Spleen (tissue), 7 donors: ENCODE results near the gene PRKRIP1.

Source experiments
- CTCF ChIP-seq, 11 experiments: fragments of 200-600 bp in 7 of 11; fragments of 450-650 bp in 4 of 11; sonication (generic) in 4 of 11; IDR thresholded peaks in 8 of 11; conservative IDR thresholded peaks in 3 of 11; 1 replicate in 7 of 11; 2 replicates in 4 of 11; pipeline versions ENCODE4 v1.4.0 to v1.8.0; 2016 to 2021; ENCODE audit warnings: antibody characterized with exemption in 11 of 11, inconsistent platforms in 4 of 11, mild to moderate bottlenecking in 1 of 11
- POLR2A ChIP-seq, 3 donors: fragments of 450-650 bp; IDR thresholded peaks; one replicate each; pipeline ENCODE4 v1.5.1; 2017; ENCODE audit warnings: antibody characterized with exemption in 3 of 3, mild to moderate bottlenecking in 1 of 3
- donor health status: DM: no; HTN: no; CAD: no; lungs with moderate emphysema.
- donor health status: DM: no; HTN: no; CAD: no.
- donor health status: DM: no; HTN: no; CAD: no.

GRCh38 chr7:102427019-102427405 lies 30.8 kb downstream of the PRKRIP1 start:
- TF ChIP-seq CTCF (IDR thresholded peaks at IDR 0.05 in 8 of 11, conservative IDR thresholded peaks at IDR 0.05 in 3 of 11) (no peak), POLR2A (IDR thresholded peaks at IDR 0.05) (no peak)
